ENCODE results near the gene ME3.

Gene ME3

DNA sequence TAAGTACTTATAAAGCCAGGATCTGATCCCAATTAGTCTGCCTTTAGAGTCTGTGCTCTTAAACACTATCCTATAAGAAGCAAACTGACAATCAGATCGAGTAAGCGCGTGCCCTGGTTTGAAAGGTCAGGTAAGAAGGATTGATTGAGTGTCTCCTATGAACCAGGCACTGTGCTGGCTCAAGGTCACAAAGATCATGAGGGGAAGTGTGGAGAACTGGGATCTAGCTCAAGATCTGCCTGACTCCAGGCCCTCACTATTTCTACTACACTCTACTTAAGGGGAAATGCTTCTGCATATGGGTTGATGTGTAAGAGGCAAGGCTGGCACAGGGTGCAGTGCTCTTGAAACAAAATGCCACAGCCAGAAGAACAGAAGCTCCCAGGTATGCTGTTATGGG, 77.0 kb downstream of the ME3 start:
- DNase-seq (ENCODE audit: low read depth in 1 of 2, low spot score in 1 of 2) = no peak
- in situ Hi-C loops (cut with HindIII; ENCODE audit: low pct_unique_long_range_greater_than_20kb, low sequenced_read_pairs) = no loop called here
- TF ChIP-seq JUND (IDR thresholded peaks at IDR 0.05; ENCODE audit: low read depth) = no peak

- no peak for DNase-seq (ENCODE audit: low read depth in 1 of 2, low spot score in 1 of 2)
- no peak for TF ChIP-seq JUND (IDR thresholded peaks at IDR 0.05; ENCODE audit: low read depth)
- in situ Hi-C loops (cut with HindIII; ENCODE audit: low pct_unique_long_range_greater_than_20kb, low sequenced_read_pairs) = no loop called here
These were observed 77.7 kb downstream of the ME3 start for GRCh38 chr11:86594746-86595145.

DNA sequence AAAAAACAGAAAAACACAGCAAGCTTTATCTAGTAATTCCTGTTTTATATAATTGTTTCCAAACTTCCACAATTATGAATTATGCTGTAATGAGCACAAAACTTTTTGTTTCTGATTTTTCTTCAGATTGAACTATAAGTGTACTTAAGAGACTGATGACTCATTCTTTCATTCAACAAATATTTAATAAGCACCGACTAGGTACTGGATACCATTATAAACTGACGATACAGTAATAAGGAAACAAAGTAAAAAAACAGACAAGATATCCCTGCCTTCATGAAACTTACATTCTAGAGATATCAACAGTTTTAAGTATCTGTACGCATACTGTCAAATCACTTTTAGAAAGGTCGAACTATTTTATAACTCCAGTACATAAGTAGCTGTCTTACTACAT, 78.6 kb downstream of the ME3 start:
- no peak for DNase-seq (ENCODE audit: low read depth in 1 of 2, low spot score in 1 of 2)
- in situ Hi-C loops (cut with HindIII; ENCODE audit: low pct_unique_long_range_greater_than_20kb, low sequenced_read_pairs) = no loop called here

GRCh38 chr11:86592659-86593451, 79.6 kb downstream of the ME3 start:
- DNase-seq (ENCODE audit: low read depth in 1 of 2, low spot score in 1 of 2) = peak in 1 of 2 experiments; percentile 56
- in situ Hi-C loops (cut with HindIII; ENCODE audit: low pct_unique_long_range_greater_than_20kb, low sequenced_read_pairs) = no loop called here
- TF ChIP-seq JUND (IDR thresholded peaks at IDR 0.05; ENCODE audit: low read depth) = no peak

More for the DNA sequence above, 78.6 kb downstream of the ME3 start:
- no peak for TF ChIP-seq JUND (IDR thresholded peaks at IDR 0.05; ENCODE audit: low read depth)

GRCh38 chr11:86592047-86592591, 80.3 kb downstream of the ME3 start:
- in situ Hi-C loops (cut with HindIII; ENCODE audit: low pct_unique_long_range_greater_than_20kb, low sequenced_read_pairs) = no loop called here
- no peak for DNase-seq (ENCODE audit: low read depth in 1 of 2, low spot score in 1 of 2)
- TF ChIP-seq JUND (IDR thresholded peaks at IDR 0.05; ENCODE audit: low read depth) = no peak

DNA sequence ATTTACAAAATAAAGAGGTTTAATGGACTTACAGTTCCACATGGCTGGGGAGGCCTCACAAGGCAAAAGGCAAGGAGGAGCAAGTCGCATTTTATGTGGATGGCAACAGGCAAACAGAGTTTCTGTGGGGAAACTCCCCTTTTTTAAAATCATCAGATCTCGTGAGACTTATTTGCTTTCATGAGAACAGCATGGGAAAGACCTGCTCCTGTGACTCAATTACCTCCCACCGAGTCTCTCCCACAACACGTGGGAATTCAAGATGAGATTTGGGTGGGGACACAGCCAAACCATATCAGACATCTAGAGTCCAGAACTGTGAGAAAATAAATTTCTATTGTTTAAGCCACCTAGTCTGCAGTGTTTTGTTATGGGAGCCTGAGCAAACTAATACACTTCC, 80.8 kb downstream of the ME3 start:
- TF ChIP-seq JUND (IDR thresholded peaks at IDR 0.05; ENCODE audit: low read depth) = no peak
- DNase-seq (ENCODE audit: low read depth in 1 of 2, low spot score in 1 of 2) = no peak
- in situ Hi-C loops (cut with HindIII; ENCODE audit: low pct_unique_long_range_greater_than_20kb, low sequenced_read_pairs) = no loop called here

- no peak for DNase-seq (ENCODE audit: low read depth in 1 of 2, low spot score in 1 of 2)
- in situ Hi-C loops (cut with HindIII; ENCODE audit: low pct_unique_long_range_greater_than_20kb, low sequenced_read_pairs) = no loop called here
- TF ChIP-seq JUND (IDR thresholded peaks at IDR 0.05; ENCODE audit: low read depth) = no peak
These were observed 82.4 kb downstream of the ME3 start for GRCh38 chr11:86589856-86590589.

DNA sequence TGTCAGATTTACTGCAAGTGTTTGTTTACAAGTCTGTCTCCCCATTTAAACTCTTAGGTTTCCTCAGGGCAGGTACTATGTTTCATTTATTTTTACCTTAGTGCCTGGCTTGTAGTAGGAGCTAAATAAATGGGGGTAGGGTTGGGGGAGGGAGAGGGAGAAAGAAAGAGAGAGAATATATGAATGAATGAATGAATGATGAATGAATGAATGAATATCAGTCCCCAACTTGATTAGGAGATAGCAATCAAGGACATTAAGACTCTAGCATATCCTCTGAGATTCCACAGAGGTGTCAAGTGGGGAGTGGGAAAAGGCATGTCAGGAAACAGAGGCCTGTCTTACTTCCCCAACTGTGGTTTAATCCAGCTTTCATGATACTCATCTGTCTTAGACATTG, 83.2 kb downstream of the ME3 start:
- in situ Hi-C loops (cut with HindIII; ENCODE audit: low pct_unique_long_range_greater_than_20kb, low sequenced_read_pairs) = no loop called here
- no peak for DNase-seq (ENCODE audit: low read depth in 1 of 2, low spot score in 1 of 2)
- no peak for TF ChIP-seq JUND (IDR thresholded peaks at IDR 0.05; ENCODE audit: low read depth)

DNA sequence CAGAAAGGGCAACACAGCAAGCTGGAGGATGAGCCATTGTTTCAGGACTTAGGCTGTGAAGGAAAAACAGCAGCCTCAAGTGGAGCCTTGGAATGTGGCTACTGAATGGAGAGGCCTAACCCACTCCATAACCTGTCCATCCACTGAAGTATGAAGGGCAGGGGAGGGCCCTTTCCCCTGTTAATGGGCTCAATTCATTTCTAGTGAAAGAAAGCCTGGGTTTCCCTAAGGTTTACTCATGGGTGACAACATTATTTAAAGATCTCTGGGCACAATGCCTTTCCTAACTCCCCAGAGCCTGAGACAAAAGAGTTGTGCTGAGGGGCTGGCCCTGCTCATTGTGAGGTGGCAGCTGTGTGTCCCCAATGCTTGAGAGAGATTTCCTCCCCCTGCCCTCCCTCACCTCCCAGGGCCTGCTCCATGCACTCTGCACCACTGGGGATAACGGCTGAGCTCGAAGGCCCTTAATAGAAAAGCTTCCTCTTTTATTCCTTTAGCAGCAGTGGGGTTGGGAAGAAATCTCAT, 83.8 kb downstream of the ME3 start:
- peak in 1 of 2 experiments; percentile 28 for DNase-seq (ENCODE audit: low read depth in 1 of 2, low spot score in 1 of 2)
- TF ChIP-seq JUND (IDR thresholded peaks at IDR 0.05; ENCODE audit: low read depth) = no peak
- in situ Hi-C loops (cut with HindIII; ENCODE audit: low pct_unique_long_range_greater_than_20kb, low sequenced_read_pairs) = no loop called here

- DNase-seq (ENCODE audit: low read depth in 1 of 2, low spot score in 1 of 2) = no peak
- TF ChIP-seq JUND (IDR thresholded peaks at IDR 0.05; ENCODE audit: low read depth) = no peak
- in situ Hi-C loops (cut with HindIII; ENCODE audit: low pct_unique_long_range_greater_than_20kb, low sequenced_read_pairs) = no loop called here
These were observed 84.9 kb downstream of the ME3 start for GRCh38 chr11:86587264-86588193.

- in situ Hi-C loops (cut with HindIII; ENCODE audit: low pct_unique_long_range_greater_than_20kb, low sequenced_read_pairs) = no loop called here
These were observed 86.1 kb downstream of the ME3 start for GRCh38 chr11:86586307-86586706.

GRCh38 chr11:86582898-86583297, 89.5 kb downstream of the ME3 start:
- in situ Hi-C loops (cut with HindIII; ENCODE audit: low pct_unique_long_range_greater_than_20kb, low sequenced_read_pairs) = no loop called here
- TF ChIP-seq JUND (IDR thresholded peaks at IDR 0.05; ENCODE audit: low read depth) = no peak
- DNase-seq (ENCODE audit: low read depth in 1 of 2, low spot score in 1 of 2) = no peak

More at GRCh38 chr11:86586307-86586706, 86.1 kb downstream of the ME3 start:
- no peak for DNase-seq (ENCODE audit: low read depth in 1 of 2, low spot score in 1 of 2)
- TF ChIP-seq JUND (IDR thresholded peaks at IDR 0.05; ENCODE audit: low read depth) = no peak

Measured in T47D (cell line).